CMK (cell line): Measurements from ENCODE around the gene TMEM178A.

Source experiments
- DNase-seq: peaks from one replicate; pipeline ENCODE4 v3.0.0-alpha.2; 2010; ENCODE audit warnings: low read depth

Gene TMEM178A

GRCh38 chr2:39679805-39680204 lies 14.1 kb downstream of the TMEM178A start:
- no peak for DNase-seq

- DNase-seq = no peak
These were observed 16.5 kb downstream of the TMEM178A start for GRCh38 chr2:39682066-39682692.

- DNase-seq = no peak
These were observed 17.4 kb downstream of the TMEM178A start for GRCh38 chr2:39683022-39683699.

- no peak for DNase-seq
These were observed 18.7 kb downstream of the TMEM178A start for GRCh38 chr2:39684464-39684863.

DNA sequence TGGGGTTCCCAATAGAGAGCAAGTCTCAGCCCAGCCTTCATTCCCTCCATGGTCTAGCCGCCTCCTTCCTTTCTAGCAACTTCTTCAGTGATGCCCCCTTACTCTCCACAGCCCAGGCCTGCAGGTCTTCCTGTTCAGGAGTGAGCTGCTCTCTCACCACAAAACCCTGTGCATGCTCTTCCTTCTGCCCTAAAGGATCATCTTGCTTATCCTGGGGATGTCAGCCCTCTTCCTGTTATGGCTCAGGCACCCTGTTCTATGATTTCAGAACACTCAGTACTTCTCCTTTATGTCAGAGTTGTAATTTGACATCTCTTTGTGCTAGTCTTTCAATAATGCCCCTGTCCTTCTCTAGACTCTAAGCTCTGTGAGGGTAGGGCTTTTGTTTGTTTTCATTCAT lies 19.4 kb downstream of the TMEM178A start:
- DNase-seq = no peak

- DNase-seq = no peak
These were observed 20.7 kb downstream of the TMEM178A start for GRCh38 chr2:39686456-39686855.

DNA sequence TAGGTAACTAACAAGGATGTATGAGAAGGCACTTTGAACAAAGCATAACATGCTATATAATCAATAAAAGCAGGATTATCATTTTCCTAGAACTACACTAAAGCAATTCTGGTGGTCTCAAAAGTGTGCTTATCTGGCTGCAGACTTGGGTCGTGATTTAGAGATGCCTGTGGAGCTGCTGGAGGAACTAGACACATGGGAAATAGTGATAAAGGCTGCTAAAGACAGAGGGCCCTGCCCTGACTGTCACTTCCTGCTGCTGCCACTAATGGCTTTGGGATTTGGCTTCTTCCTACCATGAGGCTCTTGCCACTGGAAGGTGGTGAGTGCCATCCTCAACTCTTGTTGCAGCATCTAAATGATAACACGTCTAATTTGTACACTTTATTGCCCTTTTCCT lies 22.5 kb downstream of the TMEM178A start:
- peak; percentile 4 for DNase-seq

DNA sequence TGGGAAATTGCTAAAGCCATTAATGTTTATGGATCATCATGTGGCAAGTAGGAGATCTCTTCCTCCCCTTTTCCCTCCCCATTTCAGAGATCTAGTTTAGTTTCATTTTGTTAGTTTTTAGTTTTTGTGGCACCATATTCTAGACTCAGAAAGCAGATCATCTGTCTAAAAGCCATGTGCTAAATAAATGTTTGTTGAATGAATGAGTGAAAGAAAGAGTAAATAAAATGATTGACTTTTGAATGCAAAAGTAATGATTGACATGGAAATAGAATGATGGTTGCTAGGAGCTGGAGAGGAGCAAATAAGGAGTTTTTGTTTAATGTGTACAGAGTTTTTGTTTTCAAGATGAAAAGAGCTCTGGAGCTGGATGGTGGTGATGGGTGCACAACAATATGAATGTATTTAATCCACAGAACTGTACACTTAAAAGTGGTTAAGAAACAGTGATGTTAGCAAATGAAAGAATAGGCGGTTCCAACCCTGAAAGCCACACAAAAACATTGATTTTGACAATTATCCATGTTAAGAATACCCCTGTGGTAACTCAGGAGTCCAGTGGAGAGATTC lies 23.6 kb downstream of the TMEM178A start:
- no peak for DNase-seq

DNA sequence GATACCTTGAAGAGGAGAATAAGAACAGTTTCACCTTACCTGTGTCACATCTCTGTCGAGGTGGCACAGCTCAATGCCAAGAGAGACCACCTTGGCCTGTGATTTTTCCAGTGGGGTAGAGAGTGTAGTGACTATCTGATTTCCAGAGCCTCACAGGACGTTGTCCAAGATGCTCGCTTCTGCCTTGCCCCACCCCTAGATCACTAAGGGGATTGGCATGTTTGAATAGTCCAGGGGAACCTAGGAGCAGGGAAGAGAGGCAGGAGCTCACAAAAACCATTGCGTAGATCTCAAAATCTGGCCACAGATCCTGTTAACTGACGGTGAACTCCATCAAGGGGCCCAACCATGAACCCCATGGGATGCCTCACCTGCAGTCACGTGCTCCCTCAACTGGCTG lies 24.2 kb downstream of the TMEM178A start:
- DNase-seq = no peak

DNA sequence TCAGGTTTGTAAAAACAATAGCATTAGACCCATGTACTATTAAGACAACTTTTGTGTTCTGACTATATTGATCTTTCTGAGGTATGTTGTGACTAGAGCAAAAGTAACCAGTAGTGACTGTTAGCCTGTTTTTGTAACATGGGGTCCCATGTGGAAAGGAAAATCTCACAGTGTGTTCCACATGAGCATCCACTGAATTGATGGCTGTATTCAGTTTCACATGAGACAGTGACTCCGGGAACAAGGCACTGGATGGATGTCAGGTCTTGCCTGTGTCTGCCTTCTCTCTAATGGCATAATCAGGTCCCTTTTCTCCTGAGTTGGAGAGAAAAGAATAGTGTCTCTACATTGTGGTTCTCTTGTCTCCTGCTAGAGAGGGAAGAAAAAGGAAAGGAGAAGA lies 27.5 kb downstream of the TMEM178A start:
- DNase-seq = no peak

DNA sequence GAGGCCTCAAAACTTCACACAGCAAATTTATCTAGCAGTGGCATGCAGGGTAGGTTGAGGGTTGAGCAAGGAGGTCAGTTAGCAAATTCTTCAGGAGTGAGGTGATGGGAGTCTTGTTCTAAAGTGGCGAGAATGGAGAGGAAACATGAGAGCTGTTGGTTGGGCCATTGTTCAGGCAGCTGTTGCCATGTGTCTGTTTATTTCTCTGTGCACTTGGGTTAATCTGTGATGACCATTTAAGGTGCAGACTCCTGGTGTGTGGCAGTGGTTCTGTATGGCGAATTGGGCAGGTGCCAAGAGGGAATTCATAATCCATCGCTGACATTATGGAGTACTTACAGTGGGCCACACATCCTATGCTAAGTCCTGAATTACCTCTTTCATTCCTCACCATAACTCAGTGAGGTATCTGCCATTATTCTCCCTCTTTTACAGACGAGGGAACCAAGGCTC lies 30.4 kb downstream of the TMEM178A start:
- no peak for DNase-seq

- DNase-seq = no peak
These were observed 31.1 kb downstream of the TMEM178A start for GRCh38 chr2:39696838-39697237.

DNA sequence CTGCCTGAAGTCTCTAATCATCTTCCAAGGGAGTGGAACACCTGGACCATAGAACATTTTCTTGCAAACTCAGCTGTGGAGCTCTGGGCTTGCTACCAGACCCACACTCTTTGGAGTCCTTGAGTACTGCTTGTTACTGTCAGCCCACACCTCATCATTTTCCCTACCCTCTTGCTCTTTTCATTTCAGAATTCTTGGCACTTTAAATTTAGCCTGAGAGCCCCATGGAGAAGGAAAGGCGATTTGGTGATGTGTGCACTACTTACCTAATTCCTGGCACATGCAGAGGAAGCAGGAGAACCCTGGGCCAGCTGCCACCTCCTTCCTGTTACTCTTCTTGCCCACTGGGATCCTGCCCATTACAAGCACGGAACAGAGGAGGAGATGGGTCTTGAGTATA lies 31.7 kb downstream of the TMEM178A start:
- no peak for DNase-seq

DNA sequence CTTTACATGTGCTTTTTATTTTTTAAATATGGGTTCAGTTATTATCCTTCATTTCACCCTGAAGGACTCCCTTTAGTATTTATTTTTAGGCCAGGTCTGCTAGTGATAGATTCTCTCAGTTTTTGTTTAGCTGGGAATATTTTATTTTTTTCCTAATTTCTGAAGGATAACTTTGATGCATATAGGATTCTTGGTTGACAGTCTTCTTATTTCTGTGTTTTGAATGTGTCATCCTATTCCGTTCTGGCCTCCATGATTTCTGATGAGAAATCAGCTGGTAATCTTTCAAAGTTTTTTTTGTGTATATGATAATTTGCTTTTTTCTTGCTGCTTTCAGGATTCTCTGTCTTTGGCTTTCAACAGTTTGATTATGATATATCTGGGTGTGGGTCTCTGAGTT lies 35.4 kb downstream of the TMEM178A start:
- no peak for DNase-seq

DNA sequence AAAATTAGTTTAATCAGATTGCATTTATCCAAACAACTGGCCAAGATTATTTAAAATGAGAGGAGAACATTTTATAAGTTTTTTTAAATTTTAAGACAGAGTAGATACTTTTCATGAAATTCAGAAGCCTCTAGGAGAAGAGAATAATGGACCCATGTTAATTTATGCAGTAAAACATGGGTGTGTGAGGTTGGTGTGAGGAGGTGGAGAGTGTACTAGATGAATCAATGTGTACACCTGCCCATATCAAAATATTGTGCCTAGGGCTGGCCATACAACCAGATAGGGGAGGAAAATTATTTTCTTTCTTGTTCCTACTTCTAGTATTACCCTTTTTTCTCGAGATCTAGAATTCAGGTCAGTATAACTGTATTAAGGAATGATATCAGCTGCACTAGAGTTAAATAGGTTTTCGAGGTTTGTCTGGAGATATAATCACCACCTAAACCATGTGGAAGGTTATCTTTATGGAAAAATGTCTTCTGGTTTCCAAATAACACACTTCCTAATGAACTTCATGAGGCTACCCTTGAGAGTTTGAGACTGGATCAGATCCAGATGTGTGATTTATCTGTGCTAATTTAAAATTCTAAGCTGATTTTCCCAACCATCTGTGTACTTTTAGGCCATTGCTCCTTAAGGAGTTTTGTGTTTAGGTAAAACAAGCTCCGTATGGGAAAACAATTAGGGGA lies 37.6 kb downstream of the TMEM178A start:
- no peak for DNase-seq

- no peak for DNase-seq
These were observed 38.8 kb downstream of the TMEM178A start for GRCh38 chr2:39704540-39704939.

DNA sequence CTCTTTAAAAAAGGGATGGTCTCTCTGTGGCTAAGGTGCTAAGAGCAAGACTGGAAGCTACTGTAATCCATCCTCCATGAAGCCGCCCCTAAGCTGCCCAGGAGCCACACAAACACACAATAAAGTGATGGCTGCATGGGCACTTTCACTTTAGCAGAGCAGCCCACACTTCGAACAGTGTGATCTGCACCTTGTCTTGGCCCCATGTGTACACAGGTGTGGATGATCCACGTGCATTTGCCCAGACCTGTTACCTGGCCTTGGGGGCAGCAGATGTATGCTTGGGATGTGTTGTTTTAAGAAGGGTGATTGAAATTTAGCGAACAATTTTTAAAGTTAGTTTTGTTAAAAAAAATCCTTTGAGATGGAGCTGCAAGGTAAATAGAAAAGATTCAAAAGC lies 39.9 kb downstream of the TMEM178A start:
- no peak for DNase-seq

GRCh38 chr2:39706312-39706711 lies 40.6 kb downstream of the TMEM178A start:
- no peak for DNase-seq

DNA sequence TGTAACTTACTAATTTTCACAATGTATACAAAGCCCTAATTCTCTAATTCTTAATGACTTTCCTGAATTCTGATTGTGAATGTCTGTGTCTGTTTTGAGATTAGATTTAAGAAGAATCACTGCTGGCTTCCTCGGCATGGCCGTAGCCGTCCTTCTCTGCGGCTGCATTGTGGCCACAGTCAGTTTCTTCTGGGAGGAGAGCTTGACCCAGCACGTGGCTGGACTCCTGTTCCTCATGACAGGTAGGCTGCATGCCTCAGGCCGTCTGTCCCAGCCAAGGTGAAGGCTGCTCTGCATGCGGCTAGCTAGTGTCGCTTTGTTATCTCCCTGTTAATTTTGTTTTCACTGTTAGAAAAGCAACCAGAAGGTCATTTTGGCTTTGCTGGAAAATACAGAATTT lies 41.2 kb downstream of the TMEM178A start:
- DNase-seq = no peak

GRCh38 chr2:39708003-39708402 lies 42.3 kb downstream of the TMEM178A start:
- no peak for DNase-seq

DNA sequence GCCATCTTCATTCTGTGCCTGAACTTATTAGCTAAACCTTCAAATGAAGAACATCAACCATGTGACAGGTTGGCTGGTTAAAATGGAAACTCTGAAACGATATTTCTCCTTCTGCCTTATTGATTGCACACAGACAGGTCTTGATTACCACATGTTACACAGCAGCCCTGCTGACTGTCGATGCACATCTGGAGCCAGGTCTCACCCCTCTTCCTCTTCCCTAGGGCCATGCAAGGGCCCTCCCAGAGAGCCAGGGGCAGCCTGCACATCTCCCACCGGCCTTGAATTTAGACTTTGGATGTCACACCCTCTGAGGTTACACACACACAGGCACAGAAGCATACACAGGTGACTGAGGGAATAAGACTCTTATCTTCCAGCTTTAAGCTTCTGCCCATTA lies 45.1 kb downstream of the TMEM178A start:
- DNase-seq = no peak

- no peak for DNase-seq
These were observed 47.2 kb downstream of the TMEM178A start for GRCh38 chr2:39712953-39713352.

GRCh38 chr2:39715095-39715494 lies 49.4 kb downstream of the TMEM178A start:
- DNase-seq = no peak
